H9 (cell line): ENCODE results near the gene ANP32A. TPM values are rescaled to one million over a fixed set of nuclear protein-coding genes. Genes with fewer than 3 reads are reported as not detected.

Experiments used
- DNase-seq: peaks from one replicate; pipeline ENCODE4 v3.0.0-alpha.2; 2017
- H2AFZ ChIP-seq: one replicate; pipeline ENCODE4 v1.6.1; 2013; ENCODE audit warnings: mild to moderate bottlenecking, low read length, control low read depth, moderate library complexity
- H2AK5ac ChIP-seq: 2 replicates; pipeline ENCODE4 v1.6.1; 2013; ENCODE audit warnings: low read length, control low read depth, mixed read lengths; ENCODE audit not compliant: insufficient read length
- H2BK120ac ChIP-seq: one replicate; pipeline ENCODE4 v1.6.1; 2013; ENCODE audit warnings: low read depth, mild to moderate bottlenecking, low read length, control low read depth, inconsistent platforms; ENCODE audit not compliant: poor library complexity, severe bottlenecking
- H2BK12ac ChIP-seq: 2 replicates; pipeline ENCODE4 v1.6.1; 2013; ENCODE audit warnings: low read length, control low read depth, mixed read lengths, low read depth; ENCODE audit not compliant: insufficient read length
- H2BK15ac ChIP-seq: 2 replicates; pipeline ENCODE4 v1.6.1; 2013; ENCODE audit warnings: low read depth, low read length, control low read depth
- H2BK20ac ChIP-seq: one replicate; pipeline ENCODE4 v1.6.1; 2013; ENCODE audit warnings: low read depth, mild to moderate bottlenecking, low read length, control low read depth, inconsistent platforms; ENCODE audit not compliant: poor library complexity, severe bottlenecking
- H2BK5ac ChIP-seq: 2 replicates; pipeline ENCODE4 v1.6.1; 2013; ENCODE audit warnings: low read length, control low read depth, mixed read lengths; ENCODE audit not compliant: insufficient read length
- H3K14ac ChIP-seq: 2 replicates; pipeline ENCODE4 v1.6.1; 2013; ENCODE audit warnings: low read length, control low read depth; ENCODE audit not compliant: insufficient read depth
- H3K18ac ChIP-seq: 2 replicates; pipeline ENCODE4 v1.6.1; 2013; ENCODE audit warnings: low read depth, mild to moderate bottlenecking, mixed read lengths, low read length, control low read depth; ENCODE audit not compliant: insufficient read length
- H3K23ac ChIP-seq: 2 replicates; pipeline ENCODE4 v1.6.1; 2013; ENCODE audit warnings: low read length, control low read depth, mixed read lengths, low read depth; ENCODE audit not compliant: insufficient read length
- H3K23me2 ChIP-seq: 2 replicates; pipeline ENCODE4 v1.6.1; 2013; ENCODE audit warnings: low read depth, mild to moderate bottlenecking, mixed read lengths, low read length, control low read depth; ENCODE audit not compliant: insufficient read length, poor library complexity, severe bottlenecking
- H3K27ac ChIP-seq: 2 replicates; pipeline ENCODE4 v1.5.1; 2013; ENCODE audit warnings: low read length, control low read depth, mixed read lengths, low read depth; ENCODE audit not compliant: insufficient read length
- H3K27me3 ChIP-seq: 2 replicates; pipeline ENCODE4 v1.6.1; 2013; ENCODE audit warnings: low read length, control low read depth, inconsistent platforms; ENCODE audit not compliant: insufficient read depth
- H3K4ac ChIP-seq: 2 replicates; pipeline ENCODE4 v1.6.1; 2013; ENCODE audit warnings: low read depth, mild to moderate bottlenecking, control low read depth, inconsistent platforms, low read length, moderate library complexity
- H3K4me1 ChIP-seq: 2 replicates; pipeline ENCODE4 v1.6.1; 2013; ENCODE audit warnings: low read length, control low read depth, inconsistent platforms; ENCODE audit not compliant: insufficient read depth
- H3K4me2 ChIP-seq: 2 replicates; pipeline ENCODE4 v1.6.1; 2013; ENCODE audit warnings: low read length, control low read depth, mixed read lengths; ENCODE audit not compliant: insufficient read length, insufficient read depth
- H3K56ac ChIP-seq: 2 replicates; pipeline ENCODE4 v1.6.1; 2013; ENCODE audit warnings: low read depth, mild to moderate bottlenecking, mixed read lengths, low read length, control low read depth; ENCODE audit not compliant: insufficient read length
- H3K79me1 ChIP-seq: 2 replicates; pipeline ENCODE4 v1.6.1; 2013; ENCODE audit warnings: low read depth, mild to moderate bottlenecking, moderate library complexity, low read length, control low read depth, inconsistent platforms; ENCODE audit not compliant: insufficient read depth, poor library complexity, severe bottlenecking
- H3K79me2 ChIP-seq: 2 replicates; pipeline ENCODE4 v1.6.1; 2013; ENCODE audit warnings: low read length, control low read depth, inconsistent platforms; ENCODE audit not compliant: insufficient read depth
- H3K9ac ChIP-seq: 2 replicates; pipeline ENCODE4 v1.6.1; 2013; ENCODE audit warnings: low read length, control low read depth, mixed read lengths; ENCODE audit not compliant: insufficient read length; ENCODE audit errors: extremely low read depth
- H3K9me3 ChIP-seq: one replicate; pipeline ENCODE4 v1.6.1; 2013; ENCODE audit warnings: low read depth, low read length, inconsistent platforms; ENCODE audit not compliant: control insufficient read depth
- H3T11ph ChIP-seq: one replicate; pipeline ENCODE4 v1.6.1; 2013; ENCODE audit warnings: mild to moderate bottlenecking, low read length, control low read depth, inconsistent platforms
- H4K20me1 ChIP-seq: one replicate; pipeline ENCODE4 v1.6.1; 2013; ENCODE audit not compliant: control insufficient read depth, insufficient read length, insufficient read depth
- H4K5ac ChIP-seq: 2 replicates; pipeline ENCODE4 v1.6.1; 2013; ENCODE audit warnings: low read depth, mild to moderate bottlenecking, mixed read lengths, low read length, control low read depth; ENCODE audit not compliant: insufficient read length
- H4K8ac ChIP-seq: replicated peaks from 2 replicates; pipeline ENCODE4 v1.6.1; 2013; ENCODE audit warnings: low read length, control low read depth, mixed read lengths, low read depth; ENCODE audit not compliant: insufficient read length
- H4K91ac ChIP-seq: 2 replicates; pipeline ENCODE4 v1.6.1; 2013; ENCODE audit warnings: low read depth, mild to moderate bottlenecking, moderate library complexity, mixed read lengths, low read length, control low read depth; ENCODE audit not compliant: insufficient read length
- H3K27ac Mint-ChIP-seq, 3 experiments: 2 replicates in 2 of 3; 3 replicates in 1 of 3; pipeline ENCODE4 v1.8.0; 2020 to 2021; ENCODE audit warnings: mixed read lengths in 3 of 3, mild to moderate bottlenecking in 1 of 3, moderate library complexity in 1 of 3
- H3K27me3 Mint-ChIP-seq: 2 replicates; pipeline ENCODE4 v1.8.0; 2021; ENCODE audit warnings: low read depth, mild to moderate bottlenecking, moderate library complexity, mixed read lengths
- H3K36me3 Mint-ChIP-seq, 3 experiments: 2 replicates in 2 of 3; 3 replicates in 1 of 3; pipeline ENCODE4 v1.8.0; 2020 to 2021; ENCODE audit warnings: low read depth in 3 of 3, mixed read lengths in 3 of 3; ENCODE audit not compliant: insufficient read depth in 1 of 3
- H3K4me1 Mint-ChIP-seq, 2 experiments: 2 replicates each; pipeline ENCODE4 v1.8.0; 2020; ENCODE audit warnings: mixed read lengths in 2 of 2
- H3K4me3 Mint-ChIP-seq, 2 experiments: 2 replicates in 1 of 2; 3 replicates in 1 of 2; pipeline ENCODE4 v1.8.0; 2020 to 2021; ENCODE audit warnings: mild to moderate bottlenecking in 2 of 2, mixed read lengths in 2 of 2, moderate library complexity in 1 of 2
- H3K9me3 Mint-ChIP-seq, 2 experiments: 2 replicates in 1 of 2; 3 replicates in 1 of 2; pipeline ENCODE4 v1.8.0; 2020; ENCODE audit warnings: mild to moderate bottlenecking in 2 of 2, mixed read lengths in 2 of 2, moderate library complexity in 1 of 2
- WGBS: extraction: QIAGEN DNeasy Blood & Tissue Kit; methylation state at CpG from one replicate; pipeline ENCODE4 v1.1.7; 2013; ENCODE audit warnings: missing lambda C conversion rate, low lambda C conversion rate, mixed read lengths; ENCODE audit not compliant: insufficient read length; ENCODE audit errors: extremely low coverage; 5-methylcytosine and 5-hydroxymethylcytosine counted together
- total RNA-seq: library from RNA; stranded (reverse); gene quantifications from 2 replicates; pipeline ENCODE4 v1.2.1, GENCODE V29; 2021
- TF ChIP-seq, protein P1 (sequence below): fragments of 200-600 bp; sonication (generic); conservative IDR thresholded peaks from 3 replicates; pipeline ENCODE4 v1.8.0; 2021; ENCODE audit warnings: antibody characterized with exemption, mild to moderate bottlenecking

The ANP32A gene
- total RNA-seq, 1 experiment from 2014 or later = 318 TPM

GRCh38 chr15:68795298-68795848, 25.3 kb downstream of the ANP32A start:
- peak overlapping the region; percentile 34 for H4K91ac ChIP-seq
- H3K14ac ChIP-seq = peak overlapping the region; percentile 54; the same call in 1 of the 2 replicates
- peak overlapping the region; percentile 58 for H3K18ac ChIP-seq
- no peak overlapping the region for H2BK15ac ChIP-seq
- no peak overlapping the region for H4K5ac ChIP-seq
- H3K23me2 ChIP-seq = no peaks in the 10 kb centered on the region
- Mint-ChIP-seq H3K9me3 (0 out of 5 replicates have a peak, but pooled peaks cover 0 to 1% of the 10 kb centered on the region in 2 experiments), H3K4me3 (peak overlapping the region; percentile 16 to 57; a peak in 3 of 5 replicates), H3K27me3 (no peaks in the 10 kb centered on the region), H3K4me1 (peaks cover 87 to 88% of the 10 kb centered on the region in 2 experiments), H3K36me3 (peaks cover 2 to 21% (median 13%) of the 10 kb centered on the region in 3 experiments; a peak in 6 of 7 replicates), H3K27ac (peak overlapping the region; percentile 78 to 92 (median 80); a peak in 6 of 7 replicates)
- peaks cover 35% of the 10 kb centered on the region; the same call in 1 of the 2 replicates for H3K4me1 ChIP-seq
- H2BK120ac ChIP-seq = no peak overlapping the region
- no peak overlapping the region for H2BK12ac ChIP-seq
- no peak overlapping the region for H3T11ph ChIP-seq
- H3K4ac ChIP-seq = no peak overlapping the region; the same call in 1 of the 2 replicates
- H3K4me2 ChIP-seq = peak overlapping the region; percentile 20
- no peaks in the 10 kb centered on the region for H3K9me3 ChIP-seq
- peak overlapping the region; percentile 2 for H3K27ac ChIP-seq
- peak overlapping the region; percentile 25 for H3K9ac ChIP-seq
- H3K56ac ChIP-seq = no peak overlapping the region
- H3K79me2 ChIP-seq = peaks cover 32% of the 10 kb centered on the region; the same call in 1 of the 2 replicates
- no peaks in the 10 kb centered on the region for H3K27me3 ChIP-seq
- no peak overlapping the region for H2BK5ac ChIP-seq
- no peaks in the 10 kb centered on the region for H4K20me1 ChIP-seq
- peak; percentile 94 for DNase-seq
- no peak overlapping the region for H3K23ac ChIP-seq
- H4K8ac ChIP-seq = no peak overlapping the region
- no CpG with 5 or more reads among the region's 20 CpGs for WGBS
- no peak overlapping the region for H2BK20ac ChIP-seq
- peaks cover 22% of the 10 kb centered on the region for H3K79me1 ChIP-seq
- no peak overlapping the region for H2AK5ac ChIP-seq
- no peak overlapping the region for H2AFZ ChIP-seq
- TF ChIP-seq, protein P1, sequence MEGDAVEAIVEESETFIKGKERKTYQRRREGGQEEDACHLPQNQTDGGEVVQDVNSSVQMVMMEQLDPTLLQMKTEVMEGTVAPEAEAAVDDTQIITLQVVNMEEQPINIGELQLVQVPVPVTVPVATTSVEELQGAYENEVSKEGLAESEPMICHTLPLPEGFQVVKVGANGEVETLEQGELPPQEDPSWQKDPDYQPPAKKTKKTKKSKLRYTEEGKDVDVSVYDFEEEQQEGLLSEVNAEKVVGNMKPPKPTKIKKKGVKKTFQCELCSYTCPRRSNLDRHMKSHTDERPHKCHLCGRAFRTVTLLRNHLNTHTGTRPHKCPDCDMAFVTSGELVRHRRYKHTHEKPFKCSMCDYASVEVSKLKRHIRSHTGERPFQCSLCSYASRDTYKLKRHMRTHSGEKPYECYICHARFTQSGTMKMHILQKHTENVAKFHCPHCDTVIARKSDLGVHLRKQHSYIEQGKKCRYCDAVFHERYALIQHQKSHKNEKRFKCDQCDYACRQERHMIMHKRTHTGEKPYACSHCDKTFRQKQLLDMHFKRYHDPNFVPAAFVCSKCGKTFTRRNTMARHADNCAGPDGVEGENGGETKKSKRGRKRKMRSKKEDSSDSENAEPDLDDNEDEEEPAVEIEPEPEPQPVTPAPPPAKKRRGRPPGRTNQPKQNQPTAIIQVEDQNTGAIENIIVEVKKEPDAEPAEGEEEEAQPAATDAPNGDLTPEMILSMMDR = no peak
